HG03432 (cell line): ENCODE measurements around the gene B3GLCT.
"Not testable (repeated sequence)": the region's sequence is repeated elsewhere in the genome, so short reads cannot be mapped to it uniquely, and the experiment has no call there.

Experiments
- ATAC-seq: cut with Tn5 transposase; IDR thresholded peaks from one replicate; pipeline ENCODE4 v1.9.1; 2021; ENCODE audit warnings: mild to moderate bottlenecking, moderate library complexity; ENCODE audit not compliant: unreplicated experiment

The B3GLCT gene

GRCh38 chr13:31339616-31340015 lies 139.8 kb downstream of the B3GLCT start:
- not testable (repeated sequence) for ATAC-seq

DNA sequence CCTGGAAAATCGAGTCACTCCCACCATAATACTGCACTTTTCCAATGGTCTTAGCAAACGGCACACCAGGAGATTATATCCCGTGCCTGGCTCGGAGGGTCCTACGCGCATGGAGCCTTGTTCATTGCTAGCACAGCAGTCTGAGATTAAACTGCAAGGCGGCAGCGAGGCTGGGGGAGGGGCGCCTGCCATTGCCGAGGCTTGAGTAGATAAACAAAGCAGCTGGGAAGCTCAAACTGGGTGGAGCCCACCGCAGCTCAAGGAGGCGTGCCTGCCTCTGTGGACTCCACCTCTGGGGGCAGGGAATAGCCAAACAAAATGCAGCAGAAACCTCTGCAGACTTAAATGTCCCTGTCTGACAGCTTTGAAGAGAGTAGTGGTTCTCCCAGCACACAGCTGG lies 141.1 kb downstream of the B3GLCT start:
- not testable (repeated sequence) for ATAC-seq

DNA sequence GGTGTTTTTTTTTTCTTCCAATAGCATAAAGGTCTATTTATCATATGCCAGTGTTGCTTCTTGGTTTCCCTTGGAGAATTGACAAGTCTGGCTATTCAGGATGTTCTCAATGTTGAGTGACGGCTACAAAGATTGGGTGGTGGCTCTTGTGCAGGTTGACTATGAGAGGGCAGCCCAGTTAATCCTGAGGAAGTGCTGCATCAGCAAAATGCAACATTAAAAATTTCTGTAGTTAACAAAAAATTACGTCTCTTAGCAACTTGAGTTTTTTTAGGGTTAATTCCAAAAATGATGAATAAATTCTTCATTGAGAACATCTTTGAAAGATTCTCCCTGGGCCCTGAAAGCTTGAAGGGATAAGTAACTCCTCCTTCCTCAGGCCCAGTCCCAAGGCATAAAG lies 147.1 kb downstream of the B3GLCT start:
- no peak for ATAC-seq

- no peak for ATAC-seq
These were observed 149.4 kb downstream of the B3GLCT start for GRCh38 chr13:31349156-31349555.

- no peak for ATAC-seq
These were observed 150.8 kb downstream of the B3GLCT start for GRCh38 chr13:31350560-31350959.

GRCh38 chr13:31351376-31351775 lies 151.6 kb downstream of the B3GLCT start:
- ATAC-seq: no peak

DNA sequence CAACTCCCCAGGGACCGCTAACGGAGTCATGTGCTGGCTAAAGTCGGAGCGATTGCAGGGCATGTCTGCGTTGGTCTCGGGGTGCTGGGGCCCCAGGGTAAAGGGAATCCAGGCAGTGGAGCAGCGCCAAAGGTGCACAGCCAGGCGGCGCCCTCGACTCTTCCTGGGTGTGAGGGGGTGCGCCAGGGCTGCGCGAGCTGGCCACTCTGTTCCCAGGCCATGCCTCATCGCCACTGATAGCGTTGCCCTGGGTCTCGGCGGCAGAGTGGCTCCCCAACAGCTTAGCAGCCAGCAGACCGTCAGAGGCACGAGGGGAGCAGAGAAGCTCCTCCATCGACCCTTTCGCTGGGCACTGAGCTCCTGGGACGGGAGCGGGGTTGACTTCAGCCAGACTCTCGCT lies 152.7 kb downstream of the B3GLCT start:
- ATAC-seq: no peak

DNA sequence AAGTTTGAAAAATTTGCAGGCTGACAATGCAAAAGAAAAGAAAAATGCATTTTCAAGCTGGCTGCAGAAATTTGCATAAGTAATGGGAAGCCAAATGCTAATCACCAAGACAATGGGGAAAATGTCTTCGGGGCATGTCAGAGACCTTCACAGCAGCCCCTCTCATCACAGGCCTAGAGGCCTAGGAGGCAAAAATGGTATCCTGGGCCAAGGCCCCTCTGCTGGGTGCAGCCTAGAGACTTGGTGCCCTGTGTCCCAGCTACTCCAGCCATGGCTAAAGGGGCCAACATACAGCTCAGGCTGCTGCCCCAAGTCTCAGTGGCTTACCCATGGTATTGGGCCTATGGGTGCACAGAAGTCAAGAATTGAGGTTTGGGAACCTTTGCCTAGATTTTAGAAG lies 155.2 kb downstream of the B3GLCT start:
- no peak for ATAC-seq

DNA sequence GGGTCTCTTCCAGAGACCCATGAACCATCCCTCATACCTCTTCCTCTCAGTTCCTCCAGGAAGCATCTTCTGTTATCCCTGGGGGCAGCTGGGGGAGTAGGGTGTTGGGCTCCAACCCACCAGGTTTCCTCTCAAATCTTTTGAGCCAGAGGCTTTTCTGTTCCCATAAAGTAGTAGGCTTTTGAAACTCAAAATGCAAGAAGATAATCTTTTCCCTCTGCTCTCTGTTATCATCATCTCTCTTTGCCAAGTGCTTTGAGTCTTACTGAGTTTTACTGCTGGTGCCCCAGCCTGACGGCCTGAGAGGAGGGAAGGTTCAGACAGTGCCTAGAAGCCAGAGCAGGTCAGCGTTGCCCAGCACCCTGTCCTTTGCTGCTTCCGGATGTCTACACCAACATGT lies 157.2 kb downstream of the B3GLCT start:
- ATAC-seq: no peak

DNA sequence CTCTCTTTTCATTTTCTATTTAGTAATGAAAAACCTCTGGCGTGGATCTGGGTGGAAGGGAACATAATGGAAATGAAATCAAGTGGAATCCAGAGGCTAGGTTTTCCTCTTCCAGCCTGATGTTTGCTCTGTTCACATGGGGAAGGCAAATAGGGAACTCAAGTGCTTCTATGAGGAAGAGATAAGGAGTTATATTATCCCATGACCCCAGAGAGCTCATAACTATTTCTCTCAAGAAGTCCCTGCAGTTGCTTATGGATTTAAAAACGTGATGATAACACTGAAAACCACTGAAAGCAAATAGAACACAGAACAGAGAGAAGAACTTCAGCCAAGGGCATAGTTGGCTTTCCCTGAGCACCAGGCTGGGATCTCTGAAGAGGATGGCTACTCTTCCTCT lies 157.8 kb downstream of the B3GLCT start:
- no peak for ATAC-seq

DNA sequence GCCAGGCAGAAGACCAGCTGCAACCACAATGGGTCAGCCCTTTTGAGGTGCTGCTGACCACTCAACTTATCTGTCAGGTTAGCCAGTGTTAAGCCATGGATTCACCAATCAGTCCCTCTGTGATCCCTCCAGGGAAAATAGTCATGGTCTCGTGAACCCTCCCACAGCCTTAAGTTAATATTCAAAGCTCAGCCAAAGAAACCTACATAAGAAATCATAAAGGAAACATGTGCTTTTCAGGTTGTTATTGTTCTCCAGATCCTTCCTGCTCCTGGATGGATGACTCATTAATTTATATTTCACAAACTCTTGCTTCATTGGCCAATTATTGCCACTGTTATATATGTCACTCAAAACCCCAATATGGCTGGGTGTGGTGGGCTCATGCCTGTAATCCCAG lies 161.9 kb downstream of the B3GLCT start:
- no peak for ATAC-seq

GRCh38 chr13:31365630-31366029 lies 165.9 kb downstream of the B3GLCT start:
- no peak for ATAC-seq

GRCh38 chr13:31367410-31367809 lies 167.6 kb downstream of the B3GLCT start:
- no peak for ATAC-seq

- ATAC-seq: no peak
These were observed 169.4 kb downstream of the B3GLCT start for GRCh38 chr13:31369213-31369612.

- no peak for ATAC-seq
These were observed 172.7 kb downstream of the B3GLCT start for GRCh38 chr13:31372454-31372853.

DNA sequence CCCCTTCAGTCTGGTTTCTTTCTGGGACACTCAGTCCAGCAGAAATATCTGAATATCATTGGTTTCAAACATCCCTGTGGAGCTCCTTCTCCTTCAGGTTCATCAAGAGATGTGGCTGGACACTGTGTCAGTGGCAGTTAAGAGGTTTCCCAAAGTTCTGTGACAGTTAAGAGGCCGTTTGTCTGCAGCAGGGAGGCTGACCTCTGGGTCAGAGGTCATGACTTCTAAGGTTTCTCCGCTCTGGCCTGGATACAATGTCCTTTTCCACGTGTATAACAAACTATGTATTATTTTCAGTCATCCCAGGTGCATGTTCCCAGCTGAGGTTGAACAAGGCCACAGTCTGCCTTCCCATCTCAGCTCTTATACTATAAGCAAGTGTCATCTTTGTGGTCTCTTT lies 174.9 kb downstream of the B3GLCT start:
- no peak for ATAC-seq

DNA sequence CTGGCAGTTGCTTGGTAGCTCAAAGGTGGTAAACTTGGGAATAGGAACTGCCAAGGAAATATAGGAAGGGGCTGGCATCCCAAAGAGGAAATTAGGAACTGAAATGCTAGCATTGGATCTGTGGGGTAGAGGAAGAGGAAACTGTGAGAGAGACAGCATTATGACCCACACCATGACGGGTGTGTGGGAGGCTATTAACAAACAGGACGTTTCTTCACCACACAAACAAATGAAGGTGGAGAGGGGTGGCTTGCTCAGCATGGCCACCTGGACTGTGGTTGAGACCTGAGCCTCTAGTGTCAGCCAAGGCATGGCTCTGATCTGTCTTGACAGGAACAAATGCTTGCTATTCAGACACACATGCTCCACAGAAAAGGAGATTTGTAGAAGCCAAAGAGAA lies 178.2 kb downstream of the B3GLCT start:
- no peak for ATAC-seq

- ATAC-seq: no peak
These were observed 180.9 kb downstream of the B3GLCT start for GRCh38 chr13:31380715-31381114.
